Loucy (cell line): Measurements from ENCODE around the gene POLD1.

Experiments
- EZH2phosphoT487 ChIP-seq: fragments of 200-600 bp; IDR thresholded peaks from 2 replicates; pipeline ENCODE4 v1.6.1; 2018; ENCODE audit warnings: antibody characterized with exemption, mild to moderate bottlenecking, moderate library complexity, borderline replicate concordance
- TF ChIP-seq, protein P1 (sequence below): fragments of 200-600 bp; sonication (generic); conservative IDR thresholded peaks from 2 replicates; pipeline ENCODE4 v1.5.1; 2014; ENCODE audit warnings: mild to moderate bottlenecking, antibody characterized with exemption, low read length

DNA sequence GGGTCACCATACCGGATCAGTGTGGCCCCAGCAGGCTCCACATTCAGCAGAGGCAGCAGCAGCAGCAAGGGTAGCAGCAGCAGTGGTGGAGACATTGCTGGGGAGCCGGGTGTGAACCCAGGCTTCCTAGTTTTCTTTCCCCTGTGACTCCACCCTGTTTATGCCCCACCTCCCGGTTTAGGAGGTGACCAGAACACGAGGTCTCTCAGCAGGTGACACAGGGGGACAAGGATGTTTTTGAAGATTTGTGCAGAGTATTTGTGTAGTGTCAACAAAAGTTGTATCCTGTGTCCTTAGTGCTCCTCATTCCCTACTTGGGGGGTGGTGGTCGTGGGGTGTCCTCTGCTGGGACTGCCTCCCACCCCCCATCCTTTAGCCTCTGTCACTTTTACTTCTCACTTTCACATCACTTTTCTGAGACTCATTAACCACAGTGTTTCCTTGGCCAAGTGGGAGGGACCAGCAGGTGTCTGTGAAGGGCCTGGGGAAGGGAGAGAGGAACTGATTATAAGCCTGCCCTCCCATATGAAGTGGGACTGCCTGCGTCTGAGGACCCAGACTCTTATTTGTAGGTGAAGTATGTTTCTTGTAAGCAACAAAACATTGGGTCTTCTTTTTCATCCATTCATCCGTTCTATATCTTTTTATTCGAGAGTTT, 39.4 kb upstream of the POLD1 start:
- TF ChIP-seq, protein P1, sequence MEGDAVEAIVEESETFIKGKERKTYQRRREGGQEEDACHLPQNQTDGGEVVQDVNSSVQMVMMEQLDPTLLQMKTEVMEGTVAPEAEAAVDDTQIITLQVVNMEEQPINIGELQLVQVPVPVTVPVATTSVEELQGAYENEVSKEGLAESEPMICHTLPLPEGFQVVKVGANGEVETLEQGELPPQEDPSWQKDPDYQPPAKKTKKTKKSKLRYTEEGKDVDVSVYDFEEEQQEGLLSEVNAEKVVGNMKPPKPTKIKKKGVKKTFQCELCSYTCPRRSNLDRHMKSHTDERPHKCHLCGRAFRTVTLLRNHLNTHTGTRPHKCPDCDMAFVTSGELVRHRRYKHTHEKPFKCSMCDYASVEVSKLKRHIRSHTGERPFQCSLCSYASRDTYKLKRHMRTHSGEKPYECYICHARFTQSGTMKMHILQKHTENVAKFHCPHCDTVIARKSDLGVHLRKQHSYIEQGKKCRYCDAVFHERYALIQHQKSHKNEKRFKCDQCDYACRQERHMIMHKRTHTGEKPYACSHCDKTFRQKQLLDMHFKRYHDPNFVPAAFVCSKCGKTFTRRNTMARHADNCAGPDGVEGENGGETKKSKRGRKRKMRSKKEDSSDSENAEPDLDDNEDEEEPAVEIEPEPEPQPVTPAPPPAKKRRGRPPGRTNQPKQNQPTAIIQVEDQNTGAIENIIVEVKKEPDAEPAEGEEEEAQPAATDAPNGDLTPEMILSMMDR, result no peak
- TF ChIP-seq EZH2phosphoT487, result no peak
